Measurements from ENCODE around the gene C6orf89.

Gene C6orf89

GRCh38 chr6:36916126-36916525 is 30.4 kb downstream of the C6orf89 start:
- no peak overlapping the region for H3K27ac ChIP-seq
- CTCF ChIA-PET: interaction anchor here (0.7 kb wide), 1 partner anchor 18 kb away, joined by 3 read pairs; no protein-coding TSS in a partner anchor
- DNase-seq (ENCODE audit: low spot score): no peak
- POLR2A ChIA-PET (ENCODE audit: low non-redundant PET): no interaction called here
- TF ChIP-seq CTCF (conservative IDR thresholded peaks at IDR 0.05; ENCODE audit: low read depth): no peak

- H3K27ac ChIP-seq: no peak overlapping the region
- ChIA-PET POLR2A (ENCODE audit: low non-redundant PET) (no interaction called here), CTCF (interaction anchor here (0.6 kb wide), 1 partner anchor 15 kb away, joined by 3 read pairs; no protein-coding TSS in a partner anchor)
- no peak for DNase-seq (ENCODE audit: low spot score)
- TF ChIP-seq CTCF (conservative IDR thresholded peaks at IDR 0.05; ENCODE audit: low read depth): no peak
These were observed 31.9 kb downstream of the C6orf89 start for GRCh38 chr6:36917541-36918193.

GRCh38 chr6:36920049-36920448 is 34.3 kb downstream of the C6orf89 start:
- POLR2A ChIA-PET (ENCODE audit: low non-redundant PET): no interaction called here
- CTCF ChIA-PET: no interaction called here
- TF ChIP-seq CTCF (conservative IDR thresholded peaks at IDR 0.05; ENCODE audit: low read depth): no peak
- H3K27ac ChIP-seq: no peak overlapping the region
- no peak for DNase-seq (ENCODE audit: low spot score)

- DNase-seq (ENCODE audit: low spot score): no peak
- CTCF ChIA-PET: no interaction called here
- no peak for TF ChIP-seq CTCF (conservative IDR thresholded peaks at IDR 0.05; ENCODE audit: low read depth)
- POLR2A ChIA-PET (ENCODE audit: low non-redundant PET): no interaction called here
- H3K27ac ChIP-seq: no peak overlapping the region
These were observed 34.8 kb downstream of the C6orf89 start for GRCh38 chr6:36920546-36920945.

- DNase-seq (ENCODE audit: low spot score): no peak
- POLR2A ChIA-PET (ENCODE audit: low non-redundant PET): no interaction called here
- no peak for TF ChIP-seq CTCF (conservative IDR thresholded peaks at IDR 0.05; ENCODE audit: low read depth)
- CTCF ChIA-PET: no interaction called here
- no peak overlapping the region for H3K27ac ChIP-seq
These were observed 38.4 kb downstream of the C6orf89 start for GRCh38 chr6:36924131-36924530.

- CTCF ChIA-PET: no interaction called here
- no peak overlapping the region for H3K27ac ChIP-seq
- POLR2A ChIA-PET (ENCODE audit: low non-redundant PET): no interaction called here
- TF ChIP-seq CTCF (conservative IDR thresholded peaks at IDR 0.05; ENCODE audit: low read depth): no peak
- no peak for DNase-seq (ENCODE audit: low spot score)
These were observed 39.1 kb downstream of the C6orf89 start for GRCh38 chr6:36924778-36925374.
